CD14-positive monocyte (primary cell): Measurements from ENCODE around the gene MAD1L1. TPM values are rescaled to one million over a fixed set of nuclear protein-coding genes. Genes with fewer than 3 reads are reported as not detected.

Experiments used
- DNase-seq, 3 donors: peaks; one replicate each; pipeline ENCODE4 v3.0.0-alpha.2; 2011 to 2022
- H2AFZ ChIP-seq: 2 replicates; pipeline ENCODE4 v1.6.0; 2012; ENCODE audit warnings: mild to moderate bottlenecking, low read depth, low read length, inconsistent platforms; ENCODE audit not compliant: insufficient read depth, poor library complexity, severe bottlenecking
- H3K27ac ChIP-seq, 2 donors: 1 replicate in 1 of 2; 2 replicates in 1 of 2; pipeline ENCODE4 v1.5.1; 2012 to 2013; ENCODE audit warnings: low read length in 2 of 2, control low read depth in 1 of 2, inconsistent platforms in 1 of 2, low read depth in 1 of 2, mild to moderate bottlenecking in 1 of 2
- H3K27me3 ChIP-seq, 2 donors: one replicate each; pipeline versions ENCODE4 v1.6.0 to v1.6.1; 2011 to 2013; ENCODE audit warnings: low read length in 2 of 2; ENCODE audit not compliant: control insufficient read depth in 2 of 2, insufficient read depth in 2 of 2
- H3K36me3 ChIP-seq, 2 donors: replicated peaks in 1 of 2; 1 replicate in 1 of 2; 2 replicates in 1 of 2; pipeline versions ENCODE4 v1.5.1 to v1.6.1; 2012 to 2013; ENCODE audit warnings: low read length in 2 of 2, control low read depth in 1 of 2, inconsistent platforms in 1 of 2, mild to moderate bottlenecking in 1 of 2; ENCODE audit not compliant: insufficient read depth in 2 of 2, control insufficient read depth in 1 of 2
- H3K4me1 ChIP-seq, 2 donors: 1 replicate in 1 of 2; 2 replicates in 1 of 2; pipeline versions ENCODE4 v1.5.1 to v1.6.1; 2012 to 2013; ENCODE audit warnings: low read length in 2 of 2, control low read depth in 1 of 2, inconsistent platforms in 1 of 2, mild to moderate bottlenecking in 1 of 2, moderate library complexity in 1 of 2; ENCODE audit not compliant: insufficient read depth in 2 of 2, control insufficient read depth in 1 of 2
- H3K4me2 ChIP-seq: replicated peaks from 2 replicates; pipeline ENCODE3; 2012; ENCODE audit warnings: low read length, moderate library complexity, mild to moderate bottlenecking; ENCODE audit not compliant: poor library complexity, severe bottlenecking; ENCODE audit errors: extremely low read depth
- H3K4me3 ChIP-seq, 3 experiments: fragments of 200-600 bp in 1 of 3; sonication (generic) in 1 of 3; replicated peaks in 1 of 3; 1 replicate in 2 of 3; 2 replicates in 1 of 3; pipeline ENCODE4 v1.5.1; 2011 to 2013; ENCODE audit warnings: low read length in 3 of 3, mild to moderate bottlenecking in 3 of 3, control low read depth in 2 of 3, low read depth in 2 of 3, inconsistent platforms in 1 of 3, moderate library complexity in 1 of 3
- H3K79me2 ChIP-seq: 2 replicates; pipeline ENCODE4 v1.6.0; 2012; ENCODE audit warnings: mild to moderate bottlenecking, control low read depth, inconsistent platforms, low read length, moderate library complexity; ENCODE audit not compliant: insufficient read depth
- H3K9ac ChIP-seq: 2 replicates; pipeline ENCODE4 v1.6.0; 2017; ENCODE audit warnings: low read length, mild to moderate bottlenecking; ENCODE audit not compliant: insufficient read depth, poor library complexity, severe bottlenecking
- H3K9me3 ChIP-seq, 2 donors: replicated peaks in 1 of 2; 1 replicate in 1 of 2; 2 replicates in 1 of 2; pipeline versions ENCODE4 v1.5.1 to v1.6.1; 2012 to 2013; ENCODE audit warnings: low read length in 2 of 2, control low read depth in 1 of 2; ENCODE audit not compliant: control insufficient read depth in 1 of 2, insufficient read depth in 1 of 2
- H4K20me1 ChIP-seq: 2 replicates; pipeline ENCODE4 v1.6.0; 2012; ENCODE audit warnings: mild to moderate bottlenecking, low read length, control low read depth, moderate library complexity; ENCODE audit not compliant: insufficient read depth
- H3K27ac Mint-ChIP-seq, 7 donors: one replicate each; pipeline ENCODE4 v1.8.0; 2020; ENCODE audit warnings: mild to moderate bottlenecking in 7 of 7, mixed read lengths in 7 of 7, moderate library complexity in 6 of 7, inconsistent platforms in 2 of 7
- H3K27me3 Mint-ChIP-seq, 3 donors: one replicate each; pipeline ENCODE4 v1.8.0; 2021 to 2022; ENCODE audit warnings: low read depth in 3 of 3, mild to moderate bottlenecking in 3 of 3, mixed read lengths in 3 of 3, moderate library complexity in 3 of 3, inconsistent platforms in 1 of 3
- H3K36me3 Mint-ChIP-seq, 2 donors: one replicate each; pipeline ENCODE4 v1.8.0; 2020; ENCODE audit warnings: mixed read lengths in 2 of 2, inconsistent platforms in 1 of 2, mild to moderate bottlenecking in 1 of 2
- H3K4me1 Mint-ChIP-seq: one replicate; pipeline ENCODE4 v1.8.0; 2020; ENCODE audit warnings: mild to moderate bottlenecking, mixed read lengths
- H3K4me3 Mint-ChIP-seq, 2 donors: one replicate each; pipeline ENCODE4 v1.8.0; 2020; ENCODE audit warnings: mild to moderate bottlenecking in 2 of 2, mixed read lengths in 2 of 2, moderate library complexity in 1 of 2
- H3K9me3 Mint-ChIP-seq, 7 donors: one replicate each; pipeline ENCODE4 v1.8.0; 2020 to 2022; ENCODE audit warnings: mixed read lengths in 7 of 7, mild to moderate bottlenecking in 6 of 7, moderate library complexity in 6 of 7, inconsistent platforms in 2 of 7
- CTCF ChIP-seq: fragments of 200-600 bp; IDR thresholded peaks from one replicate; pipeline ENCODE4 v1.8.0; 2022; ENCODE audit warnings: antibody characterized with exemption, mild to moderate bottlenecking
- WGBS: methylation state at CpG from one replicate; pipeline ENCODE4 v1.1.5; 2013; ENCODE audit warnings: missing lambda C conversion rate; ENCODE audit not compliant: insufficient coverage; 5-methylcytosine and 5-hydroxymethylcytosine counted together
- intact Hi-C, 2 donors: fragments of 100-400 bp; cut with micrococcal nuclease; formaldehyde crosslinking; loops; one replicate each; pipeline versions ENCODE4 v1.15.0 to v1.15.1; 2023
- polyA plus RNA-seq, 3 donors: library from polyadenylated mRNA; depleted of rRNA in 1 of 3; unstranded in 2 of 3; stranded (reverse) in 1 of 3; fragments of 300-500 nt in 2 of 3; fragments of >200 nt in 1 of 3; fragmentation: Illumina TruSeq in 2 of 3; gene quantifications; 1 replicate in 2 of 3; 2 replicates in 1 of 3; pipeline ENCODE4 v1.2.3, GENCODE V29; 2012 to 2021

The MAD1L1 gene
- polyA plus RNA-seq, 3 donors: 22.0 to 39.4 (median 33.2) TPM

GRCh38 chr7:2108501-2109250 lies 124.1 kb downstream of the MAD1L1 start:
- peaks cover 64% of the 10 kb centered on the region for H3K4me1 Mint-ChIP-seq
- H3K4me3 Mint-ChIP-seq: no peak overlapping the region
- Histone ChIP-seq H3K79me2 (no peaks in the 10 kb centered on the region), H3K36me3 (no peaks in the 10 kb centered on the region), H4K20me1 (peaks cover 10% of the 10 kb centered on the region), H2AFZ (no peak overlapping the region), H3K4me1 (peaks cover 18 to 43% of the 10 kb centered on the region in 2 donors), H3K4me2 (no peak overlapping the region), H3K4me3 (no peak overlapping the region), H3K27ac (peak overlapping the region in 1 of 2 donors; percentile 51), H3K27me3 (no peaks in the 10 kb centered on the region), H3K9me3 (no peaks in the 10 kb centered on the region), H3K9ac (no peak overlapping the region)
- no peaks in the 10 kb centered on the region for H3K9me3 Mint-ChIP-seq
- peak overlapping the region in 2 of 7 donors; percentile 40 to 65 for H3K27ac Mint-ChIP-seq
- H3K36me3 Mint-ChIP-seq: peaks cover 35 to 40% of the 10 kb centered on the region in 2 donors
- DNase-seq: no peak
- TF ChIP-seq CTCF: no peak
- 94% methylated on average over 17 of the region's 24 CpGs for WGBS
- intact Hi-C loops: no loop called here
- peaks cover 0 to 8% (median 3%) of the 10 kb centered on the region in 3 donors for H3K27me3 Mint-ChIP-seq

- Histone ChIP-seq H3K9me3 (no peaks in the 10 kb centered on the region), H3K27me3 (no peaks in the 10 kb centered on the region), H3K4me2 (no peak overlapping the region), H3K27ac (no peak overlapping the region), H2AFZ (no peak overlapping the region), H3K9ac (no peak overlapping the region), H3K4me3 (no peak overlapping the region), H3K36me3 (no peaks in the 10 kb centered on the region), H3K4me1 (peaks cover 18 to 43% of the 10 kb centered on the region in 2 donors), H4K20me1 (peaks cover 10% of the 10 kb centered on the region), H3K79me2 (no peaks in the 10 kb centered on the region)
- Mint-ChIP-seq H3K4me3 (no peak overlapping the region), H3K27ac (no peak overlapping the region), H3K27me3 (peaks cover 0 to 6% (median 3%) of the 10 kb centered on the region in 3 donors), H3K4me1 (peaks cover 59% of the 10 kb centered on the region), H3K9me3 (no peaks in the 10 kb centered on the region), H3K36me3 (peaks cover 32 to 39% of the 10 kb centered on the region in 2 donors)
- intact Hi-C loops: no loop called here
- no CpG with 5 or more reads among the region's 9 CpGs for WGBS
- DNase-seq: no peak
- no peak for TF ChIP-seq CTCF
These were observed 124.7 kb downstream of the MAD1L1 start for GRCh38 chr7:2108071-2108455.
